ENCODE measurements around the gene TWNK. TPM values are rescaled to one million over a fixed set of nuclear protein-coding genes. Genes with fewer than 3 reads are reported as not detected.

TWNK gene
- total RNA-seq, 3 donors from 2014 or later: 3.4 to 7.5 (median 5.3) TPM

GRCh38 chr10:101020427-101021075, 33.2 kb downstream of the TWNK start:
- no peak overlapping the region for H3K4me3 ChIP-seq
- H3K27ac ChIP-seq: no peak overlapping the region
- no peaks in the 10 kb centered on the region for H3K27me3 ChIP-seq
- TF ChIP-seq CTCF (IDR thresholded peaks at IDR 0.05) (no peak), POLR2AphosphoS5 (IDR thresholded peaks at IDR 0.05) (no peak), POLR2A (IDR thresholded peaks at IDR 0.05) (no peak)
- H3K9me3 ChIP-seq: no peaks in the 10 kb centered on the region
- no peak for DNase-seq (ENCODE audit: low spot score in 2 of 2)
- no peaks in the 10 kb centered on the region for H3K36me3 ChIP-seq
- intact Hi-C loops (cut with DNase I; ENCODE audit: low total_unique reads): loop anchor here (2.0 kb wide), 1 partner anchor 20 kb away; no protein-coding TSS in a partner anchor
- peaks cover 0 to 3% of the 10 kb centered on the region in 2 donors for H3K4me1 ChIP-seq

- DNase-seq (ENCODE audit: low spot score in 2 of 2): no peak
- TF ChIP-seq POLR2A (IDR thresholded peaks at IDR 0.05) (no peak), CTCF (IDR thresholded peaks at IDR 0.05) (no peak), POLR2AphosphoS5 (IDR thresholded peaks at IDR 0.05) (no peak)
- H3K4me1 ChIP-seq: peaks cover 0 to 3% of the 10 kb centered on the region in 2 donors
- H3K27ac ChIP-seq: no peak overlapping the region
- H3K36me3 ChIP-seq: no peaks in the 10 kb centered on the region
- no peak overlapping the region for H3K4me3 ChIP-seq
- H3K9me3 ChIP-seq: no peaks in the 10 kb centered on the region
- intact Hi-C loops (cut with DNase I; ENCODE audit: low total_unique reads): loop anchor here (2.0 kb wide), 1 partner anchor 20 kb away; no protein-coding TSS in a partner anchor
- no peaks in the 10 kb centered on the region for H3K27me3 ChIP-seq
Measured at GRCh38 chr10:101021239-101021638, 33.9 kb downstream of the TWNK start.

- Histone ChIP-seq H3K9me3 (no peaks in the 10 kb centered on the region), H3K36me3 (no peaks in the 10 kb centered on the region), H3K4me3 (no peak overlapping the region), H3K27ac (no peak overlapping the region), H3K4me1 (peaks cover 0 to 3% of the 10 kb centered on the region in 2 donors), H3K27me3 (no peaks in the 10 kb centered on the region)
- intact Hi-C loops (cut with DNase I; ENCODE audit: low total_unique reads): loop anchor here (2.0 kb wide), 1 partner anchor 19 kb away; no protein-coding TSS in a partner anchor
- TF ChIP-seq POLR2A (IDR thresholded peaks at IDR 0.05): no peak
- no peak for TF ChIP-seq CTCF (IDR thresholded peaks at IDR 0.05)
- no peak for TF ChIP-seq POLR2AphosphoS5 (IDR thresholded peaks at IDR 0.05)
- no peak for DNase-seq (ENCODE audit: low spot score in 2 of 2)
Measured at GRCh38 chr10:101021692-101022251, 34.4 kb downstream of the TWNK start.

GRCh38 chr10:101022967-101023705, 35.8 kb downstream of the TWNK start:
- H3K36me3 ChIP-seq: no peaks in the 10 kb centered on the region
- H3K4me1 ChIP-seq: peaks cover 0 to 3% of the 10 kb centered on the region in 2 donors
- TF ChIP-seq CTCF (IDR thresholded peaks at IDR 0.05): no peak
- intact Hi-C loops (cut with DNase I; ENCODE audit: low total_unique reads): no loop called here
- DNase-seq (ENCODE audit: low spot score in 2 of 2): no peak
- H3K27ac ChIP-seq: no peak overlapping the region
- no peaks in the 10 kb centered on the region for H3K27me3 ChIP-seq
- H3K9me3 ChIP-seq: no peaks in the 10 kb centered on the region
- no peak overlapping the region for H3K4me3 ChIP-seq
